Left cardiac atrium (tissue), 4 donors: ENCODE results near the gene PPP5C. TPM values are rescaled to one million over a fixed set of nuclear protein-coding genes. Genes with fewer than 3 reads are reported as not detected.
A peak's percentile ranks its signal among the peaks of the same experiment; 100 is the strongest.

Experiments
- ATAC-seq, 2 donors: fragments of 200-7000 bp; cut with Tn5 transposase; one replicate each; pipeline ENCODE4 v1.9.1; 2020; ENCODE audit warnings: mild to moderate bottlenecking in 2 of 2, moderate library complexity in 2 of 2
- DNase-seq: peaks from one replicate; pipeline ENCODE4 v3.0.0-alpha.2; 2020
- intact Hi-C, 2 donors: fragments of 100-400 bp; cut with DNase I; formaldehyde crosslinking; loops; one replicate each; pipeline versions ENCODE4 v1.14.1 to v1.15.1; 2022 to 2023
- total RNA-seq, 2 donors: library from RNA; stranded (reverse); fragmentation: NEBNext Ultra II Directional; extraction: Animal tissue kit (Norgen Biotek cat#: 25700); gene quantifications; one replicate each; pipeline ENCODE4 v1.2.1, GENCODE V29; 2021
- donor health status: DM: no; HTN: yes; CAD: no.
- donor health status: DM: no; HTN: yes; CAD: no; lungs with severe emphysema.
- donor health status: DM: yes; HTN: yes; CAD: no.
- donor health status: Dilated cardiomyopathy.

The PPP5C gene
- total RNA-seq, 2 donors from 2014 or later = 60.5 to 75.1 TPM

DNA sequence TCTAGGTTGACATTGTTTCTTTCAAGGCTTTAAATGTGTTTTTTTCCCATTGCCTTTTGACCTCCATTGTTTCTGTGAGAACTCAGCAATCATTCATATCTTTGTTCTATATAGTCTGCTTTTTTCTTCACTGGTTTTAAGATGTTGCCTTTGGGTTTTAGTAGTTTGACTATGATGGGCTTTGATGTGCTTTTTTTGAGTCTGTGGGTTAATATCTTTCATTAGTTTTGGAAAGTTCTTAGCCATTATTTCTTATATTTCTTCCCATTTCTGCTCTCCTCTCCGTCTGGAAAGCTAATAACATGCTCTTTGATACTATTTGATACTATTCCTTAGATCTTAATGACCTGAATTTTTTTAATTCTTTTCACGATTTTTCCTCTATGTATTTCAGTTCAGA lies 33.8 kb downstream of the PPP5C start:
- DNase-seq = no peak
- intact Hi-C loops = no loop called here
- ATAC-seq = no peak

DNA sequence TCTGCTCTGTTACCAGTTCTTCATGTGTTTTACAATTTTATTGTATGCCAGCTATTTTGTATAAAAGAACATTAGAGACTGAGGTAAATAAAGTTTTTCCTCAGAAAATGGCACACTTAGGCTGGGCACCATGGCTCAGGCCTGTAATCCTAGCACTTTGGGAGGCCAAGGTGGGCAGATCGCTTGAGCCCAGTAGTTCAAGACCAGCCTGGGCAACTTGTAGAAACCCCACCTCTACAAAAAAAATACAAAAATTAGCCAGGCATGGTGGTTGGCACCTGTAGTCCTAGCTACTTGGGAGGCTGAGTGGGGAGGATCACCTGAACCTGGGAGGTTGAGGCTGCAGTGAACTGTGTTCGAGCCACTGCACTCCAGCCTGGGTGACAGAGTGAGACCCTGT lies 34.5 kb downstream of the PPP5C start:
- no peak for DNase-seq
- no peak for ATAC-seq
- intact Hi-C loops = no loop called here

DNA sequence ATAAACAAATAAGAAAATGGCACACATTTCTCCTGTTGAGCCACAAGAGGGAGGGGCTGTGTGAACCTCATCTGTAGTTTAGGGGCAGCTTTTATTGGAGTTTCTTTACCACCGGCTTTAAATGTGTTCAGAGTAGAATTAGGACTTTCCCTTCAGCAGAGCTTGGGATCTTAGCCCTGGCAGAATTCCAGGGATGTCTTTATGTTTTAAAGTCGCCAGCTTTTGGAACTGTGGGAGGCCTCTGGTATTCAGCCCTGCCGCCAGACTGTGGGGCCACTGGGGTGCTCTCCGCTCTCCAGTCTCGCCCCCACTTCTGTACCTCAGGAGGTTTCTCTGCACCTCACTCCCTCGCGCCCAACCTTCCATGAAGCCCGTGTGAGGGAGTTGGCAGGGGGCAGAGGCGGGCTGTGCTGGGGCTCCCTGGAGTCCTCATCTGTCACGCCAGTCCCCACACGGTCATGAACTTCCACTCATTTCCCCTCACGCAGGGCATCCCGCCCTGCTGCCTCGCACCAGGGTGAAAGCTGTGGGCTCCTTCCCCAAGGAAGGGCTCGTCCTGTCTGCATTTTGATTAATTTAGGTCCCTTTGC lies 35.0 kb downstream of the PPP5C start:
- DNase-seq = no peak
- ATAC-seq = no peak
- intact Hi-C loops = no loop called here

DNA sequence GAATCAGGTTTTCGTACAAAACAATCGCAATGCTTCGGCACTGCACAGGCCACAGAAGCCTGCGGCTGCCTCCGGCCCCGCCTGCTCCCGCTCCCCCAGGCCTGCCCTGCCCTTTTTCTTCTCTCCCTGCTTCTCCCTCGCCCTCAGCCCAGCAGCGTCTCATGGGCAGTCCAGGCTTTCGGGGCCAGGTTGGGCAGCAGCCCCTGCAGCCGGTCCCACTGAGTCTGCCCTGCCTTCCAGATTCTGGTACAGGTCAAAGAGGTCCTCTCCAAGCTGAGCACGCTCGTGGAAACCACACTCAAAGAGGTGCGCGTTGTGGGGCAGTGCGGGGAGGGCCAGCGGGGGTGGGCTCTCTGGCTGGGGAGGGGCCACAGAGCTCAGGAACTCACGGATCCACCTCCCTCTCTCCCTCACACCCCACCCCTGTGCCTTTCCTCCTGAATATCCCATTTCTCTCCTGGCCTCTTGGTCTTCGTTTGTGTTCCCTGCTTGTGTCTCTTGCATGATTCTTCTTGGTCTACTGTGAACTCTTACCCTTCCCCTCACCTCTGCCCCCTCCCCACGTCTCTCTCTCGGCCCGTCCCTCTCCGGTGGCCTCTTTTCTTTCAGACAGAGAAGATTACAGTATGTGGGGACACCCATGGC lies 36.4 kb downstream of the PPP5C start:
- intact Hi-C loops = no loop called here
- no peak for DNase-seq
- no peak for ATAC-seq

DNA sequence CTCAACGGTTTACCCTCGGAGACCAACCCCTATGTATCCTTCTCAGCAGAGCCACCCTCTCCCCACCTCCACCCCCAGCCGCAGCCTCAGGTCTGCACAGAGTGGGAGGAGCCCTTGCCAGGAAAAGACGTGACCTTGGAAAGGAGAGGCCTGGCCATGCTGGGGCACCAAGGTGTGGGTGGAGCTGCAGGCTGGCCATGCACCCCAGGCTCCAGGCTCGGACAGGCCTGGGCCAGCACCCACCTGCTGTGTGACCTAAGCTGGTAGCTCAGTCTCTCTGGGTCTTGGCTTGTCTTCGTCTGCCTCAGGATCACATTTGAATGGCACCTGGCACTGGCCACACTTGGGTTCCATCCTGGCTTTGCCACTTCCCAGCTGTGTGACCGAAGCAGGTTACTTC lies 37.0 kb downstream of the PPP5C start:
- intact Hi-C loops = no loop called here
- no peak for DNase-seq
- peak; percentile 12 to 28 for ATAC-seq

DNA sequence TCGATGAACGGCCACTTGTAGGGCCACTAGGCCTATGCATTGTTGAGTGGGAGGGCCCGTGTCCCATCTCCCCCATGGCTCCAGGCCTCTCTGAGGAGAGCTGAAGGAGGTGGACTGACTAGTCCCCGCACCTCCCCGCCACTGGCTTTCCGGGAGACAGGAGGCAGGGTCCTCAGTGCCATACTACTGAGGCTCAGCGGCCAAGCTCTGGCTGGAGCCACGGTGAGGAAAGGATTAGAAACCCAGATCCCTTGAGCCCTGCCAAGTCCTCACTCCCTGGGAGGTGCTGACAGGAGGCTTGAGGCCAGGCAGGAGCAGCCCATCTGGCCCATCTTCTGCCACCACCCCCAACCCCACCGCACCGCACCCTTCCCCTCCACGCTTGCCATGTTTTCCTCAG lies 37.5 kb downstream of the PPP5C start:
- DNase-seq (no peak), ATAC-seq (peak; percentile 70 to 73)
- intact Hi-C loops = no loop called here

DNA sequence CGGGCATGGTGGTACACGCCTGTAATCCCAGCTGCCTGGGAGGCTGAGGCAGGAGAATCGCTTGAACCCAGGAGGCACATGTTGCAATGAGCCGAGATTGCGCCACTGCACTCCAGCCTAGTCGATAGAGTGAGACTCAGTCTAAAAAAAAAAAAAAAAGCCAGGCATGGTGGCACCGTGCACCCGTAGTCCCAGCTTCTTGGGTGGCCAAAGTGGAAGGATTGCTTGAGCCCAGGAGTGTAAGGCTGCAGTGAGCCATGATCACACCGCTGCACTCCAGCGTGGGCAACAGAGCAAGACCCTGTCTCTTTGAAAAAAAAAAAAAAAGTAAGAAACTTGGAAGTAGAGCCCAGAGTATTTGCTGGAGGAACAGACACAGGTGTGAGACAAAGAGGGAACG lies 38.7 kb downstream of the PPP5C start:
- intact Hi-C loops = no loop called here
- no peak for ATAC-seq
- DNase-seq = no peak

DNA sequence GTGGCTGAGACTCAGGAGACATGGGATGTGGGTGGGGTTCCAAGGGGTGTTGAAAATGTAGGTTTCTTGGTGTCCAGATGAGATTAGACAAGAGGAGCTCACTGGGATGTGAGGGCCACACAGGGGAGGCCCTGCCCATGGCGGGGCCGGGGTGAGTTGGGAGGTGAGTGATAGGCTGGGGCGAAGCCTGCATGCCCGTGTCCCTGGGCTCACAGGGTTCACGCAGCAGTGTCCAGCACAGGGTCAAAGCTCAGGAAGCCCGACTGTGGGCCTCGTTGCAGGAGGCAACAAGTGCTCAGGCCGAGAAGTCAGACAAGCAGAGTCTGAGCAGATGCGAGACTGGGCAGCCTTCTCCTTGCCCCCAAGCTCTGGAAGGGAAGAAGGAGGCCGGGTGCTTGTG lies 39.3 kb downstream of the PPP5C start:
- intact Hi-C loops = no loop called here

DNA sequence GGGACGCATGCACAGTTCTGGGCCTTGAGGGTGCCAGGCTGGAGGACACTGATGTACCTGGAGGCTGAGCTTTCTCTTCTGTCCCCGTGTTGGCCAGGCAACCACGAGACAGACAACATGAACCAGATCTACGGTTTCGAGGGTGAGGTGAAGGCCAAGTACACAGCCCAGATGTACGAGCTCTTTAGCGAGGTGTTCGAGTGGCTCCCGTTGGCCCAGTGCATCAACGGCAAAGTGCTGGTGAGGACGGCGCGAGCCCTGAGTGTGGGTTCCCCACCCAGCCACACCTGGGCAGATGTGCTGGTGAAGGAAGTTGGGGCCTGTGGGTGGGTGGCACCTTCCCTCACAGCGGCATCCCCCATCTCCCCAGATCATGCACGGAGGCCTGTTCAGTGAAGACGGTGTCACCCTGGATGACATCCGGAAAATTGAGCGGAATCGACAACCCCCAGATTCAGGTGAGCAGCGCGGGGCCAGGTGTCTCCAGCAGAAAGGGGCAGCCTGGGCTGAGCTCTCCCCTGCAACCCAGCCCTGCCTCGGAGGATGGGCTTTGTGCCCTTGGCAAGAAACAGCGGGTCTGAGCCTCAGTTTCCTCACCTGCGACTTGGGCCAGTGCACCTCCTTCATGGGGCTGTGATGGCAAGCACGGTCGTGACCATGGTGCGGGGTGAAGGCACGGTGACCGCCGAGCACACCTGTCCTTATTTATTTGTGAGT lies 40.3 kb downstream of the PPP5C start:
- intact Hi-C loops = no loop called here
- no peak for DNase-seq

More for the DNA sequence above, 39.3 kb downstream of the PPP5C start:
- DNase-seq (no peak), ATAC-seq (no peak)

DNA sequence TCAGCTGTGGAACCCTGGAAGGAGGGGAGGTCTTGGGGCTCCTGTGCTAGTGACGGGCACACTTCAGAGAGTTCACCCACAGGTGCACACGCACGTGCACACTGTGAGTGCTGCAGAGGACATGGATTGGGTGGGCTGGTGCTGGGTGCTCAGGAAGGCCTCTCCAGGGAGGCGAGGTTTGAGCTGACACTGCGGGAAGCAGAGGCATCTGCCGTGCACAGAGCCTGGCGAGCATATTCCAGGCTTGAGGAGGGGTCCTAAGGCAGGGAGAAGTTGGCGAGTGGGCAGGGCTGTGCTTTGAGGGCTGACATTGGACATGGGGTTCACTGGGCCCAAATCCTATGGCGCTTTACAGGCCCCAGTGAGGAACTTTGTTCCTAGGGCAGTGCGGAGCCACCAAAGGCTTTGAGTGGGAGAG lies 40.8 kb downstream of the PPP5C start:
- DNase-seq (no peak), ATAC-seq (no peak)
- intact Hi-C loops = no loop called here

More for the DNA sequence above, 40.3 kb downstream of the PPP5C start:
- no peak for ATAC-seq

DNA sequence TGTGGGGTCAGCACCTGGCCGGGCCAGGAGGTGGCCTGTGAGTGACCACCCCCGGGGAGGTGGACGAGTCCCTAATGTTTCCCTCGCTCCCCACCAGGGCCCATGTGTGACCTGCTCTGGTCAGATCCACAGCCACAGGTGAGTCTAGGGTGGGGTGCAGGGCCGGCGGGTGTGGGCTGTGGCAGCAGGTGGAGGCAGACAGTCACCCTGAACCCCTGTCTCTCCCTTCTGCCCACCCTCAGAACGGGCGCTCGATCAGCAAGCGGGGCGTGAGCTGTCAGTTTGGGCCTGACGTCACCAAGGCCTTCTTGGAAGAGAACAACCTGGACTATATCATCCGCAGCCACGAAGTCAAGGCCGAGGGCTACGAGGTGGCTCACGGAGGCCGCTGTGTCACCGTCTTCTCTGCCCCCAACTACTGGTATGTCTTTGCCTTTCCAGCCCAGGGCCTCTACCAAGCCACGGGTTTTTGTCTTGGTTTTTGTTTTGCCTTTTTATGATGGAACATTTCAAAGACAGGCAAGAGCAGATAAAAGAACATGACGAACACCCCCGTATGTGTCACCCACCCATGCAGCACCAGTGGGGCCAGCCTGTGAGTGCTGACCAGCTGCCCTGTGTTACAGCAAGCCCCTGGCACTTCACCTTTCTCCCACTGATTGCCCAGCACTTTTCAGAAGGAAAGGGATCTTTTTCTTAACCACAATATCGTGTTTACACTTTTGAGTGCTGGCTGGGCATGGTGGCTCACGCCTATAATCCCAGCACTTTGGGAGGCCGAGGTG lies 41.6 kb downstream of the PPP5C start:
- intact Hi-C loops = no loop called here
- ATAC-seq (no peak), DNase-seq (no peak)

DNA sequence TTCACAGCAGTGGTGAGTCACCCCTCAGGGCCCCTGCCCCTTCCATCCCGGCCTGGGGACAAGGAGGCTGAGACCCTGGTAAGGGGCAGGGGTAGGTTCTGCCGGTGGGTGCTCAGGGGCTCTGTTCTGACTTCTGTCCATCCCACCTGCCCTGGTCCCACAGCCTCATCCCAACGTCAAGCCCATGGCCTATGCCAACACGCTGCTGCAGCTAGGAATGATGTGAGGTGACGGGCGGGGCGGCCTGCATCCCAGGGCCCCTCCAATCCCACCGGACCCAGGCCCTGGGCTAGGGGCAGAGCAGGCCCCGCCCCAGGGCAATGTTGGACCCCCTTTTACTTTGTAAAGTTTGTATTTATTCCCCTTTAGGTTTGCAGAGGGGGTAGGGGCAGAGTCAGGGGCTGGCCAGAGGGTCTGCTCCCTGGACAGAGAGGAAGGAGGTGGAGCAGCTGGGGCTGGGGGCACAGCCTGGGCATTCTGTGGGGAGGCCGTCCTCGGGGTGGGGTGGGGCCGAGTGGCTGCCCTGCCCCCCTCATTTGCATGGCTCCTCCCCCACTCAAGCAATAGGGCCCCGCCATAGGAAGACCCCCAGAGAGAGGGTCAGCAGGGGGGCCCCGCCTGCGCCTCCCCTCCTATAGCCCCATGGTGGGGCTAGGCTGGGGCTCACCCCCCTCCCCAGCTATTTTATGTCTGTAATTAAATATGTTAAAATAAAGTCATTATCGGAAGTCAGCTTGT lies 43.4 kb downstream of the PPP5C start:
- ATAC-seq (no peak), DNase-seq (no peak)
- intact Hi-C loops = no loop called here

DNA sequence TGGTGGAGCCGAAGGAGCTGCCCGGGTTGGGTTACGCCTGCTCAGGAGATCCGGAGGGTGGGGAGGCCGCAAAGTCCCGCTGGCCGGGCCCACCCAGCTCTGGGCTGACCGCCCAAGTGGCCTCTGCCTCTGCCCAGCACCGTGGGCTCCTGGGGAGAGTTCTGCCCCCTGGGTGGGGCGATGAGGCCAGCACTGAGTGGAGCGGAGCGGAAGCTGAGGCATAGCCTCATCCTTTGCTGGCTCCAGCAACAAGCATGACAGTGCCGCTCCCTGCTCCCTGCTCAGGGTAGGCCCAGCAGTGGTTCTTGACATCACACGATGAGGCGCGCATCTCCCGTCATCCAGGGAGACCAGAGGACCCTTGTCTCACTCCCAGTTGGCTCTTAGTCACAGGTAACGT lies 44.0 kb downstream of the PPP5C start:
- intact Hi-C loops = no loop called here
- DNase-seq (no peak), ATAC-seq (no peak)

DNA sequence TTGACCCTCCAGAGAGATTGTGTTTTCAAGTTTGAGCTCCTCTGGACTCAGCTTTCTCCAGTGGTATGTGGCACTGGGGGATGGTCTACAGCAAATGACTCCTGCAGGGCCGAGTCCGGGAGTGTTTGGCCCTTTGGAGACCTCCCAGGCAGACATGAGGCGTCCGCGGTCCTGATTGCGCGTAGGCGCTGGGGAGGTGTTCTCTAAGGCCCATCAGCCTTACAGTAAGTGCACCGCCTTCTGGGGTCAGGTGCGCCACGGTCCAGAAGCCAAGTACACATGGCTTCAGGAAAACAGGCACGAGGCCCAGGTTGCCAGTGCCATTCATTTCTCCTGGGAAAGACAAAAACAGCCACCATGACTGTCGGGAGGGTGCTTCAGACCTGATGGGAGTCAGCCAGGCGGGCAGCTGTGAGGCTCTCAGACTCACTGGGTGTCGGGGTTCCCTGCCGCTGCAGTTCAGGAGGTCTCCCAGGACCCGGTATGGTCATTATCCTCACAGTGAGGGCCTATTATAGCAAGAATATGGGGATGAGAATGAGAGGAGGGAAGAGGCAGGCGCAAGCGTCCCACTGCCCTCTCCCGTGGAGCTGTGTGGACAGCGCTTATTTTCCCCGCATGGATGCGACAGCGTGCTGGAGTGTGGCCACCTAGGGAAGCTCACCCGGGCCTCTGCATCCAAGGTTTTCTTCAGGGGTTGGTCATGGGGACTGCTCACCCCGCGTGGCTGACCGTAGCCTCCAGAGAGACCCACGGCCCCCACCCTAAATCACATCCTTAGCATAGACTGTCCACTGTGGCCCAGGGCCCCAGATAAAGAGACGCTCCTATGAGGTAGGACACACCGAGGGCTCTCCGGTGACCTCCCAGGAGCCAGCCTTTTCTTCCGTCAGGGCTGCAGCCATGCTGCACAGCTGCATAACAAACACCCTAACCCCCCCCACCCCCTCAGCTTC lies 44.7 kb downstream of the PPP5C start:
- intact Hi-C loops = no loop called here
- DNase-seq (no peak), ATAC-seq (no peak)

DNA sequence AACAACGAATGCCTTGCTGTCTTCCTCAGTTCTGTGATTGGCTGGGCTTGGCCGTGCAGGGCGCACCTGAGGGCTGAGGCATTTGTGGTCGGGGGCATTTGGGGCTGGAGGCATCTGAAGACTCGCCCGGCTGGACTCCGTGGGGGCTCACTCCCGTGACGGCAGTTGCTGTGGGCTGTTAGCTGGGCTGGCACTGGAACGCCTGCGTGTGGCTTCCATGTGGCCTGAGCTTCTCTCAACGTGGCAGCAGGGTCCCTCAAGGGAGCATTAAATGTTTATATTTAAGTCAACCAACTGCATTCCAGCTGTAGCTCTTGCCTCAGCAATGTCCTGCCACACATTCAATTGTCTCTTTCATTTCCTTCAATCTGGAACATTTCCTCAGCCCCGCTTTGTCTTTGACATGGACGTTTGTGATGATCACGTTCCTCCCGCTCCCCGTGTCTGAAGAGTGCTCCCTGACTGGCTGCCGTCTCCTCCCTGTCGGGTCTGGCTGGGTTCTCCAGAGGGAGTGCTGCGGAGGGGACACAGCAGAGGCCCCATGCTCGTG lies 45.4 kb downstream of the PPP5C start:
- intact Hi-C loops = no loop called here
- DNase-seq (no peak), ATAC-seq (no peak)

DNA sequence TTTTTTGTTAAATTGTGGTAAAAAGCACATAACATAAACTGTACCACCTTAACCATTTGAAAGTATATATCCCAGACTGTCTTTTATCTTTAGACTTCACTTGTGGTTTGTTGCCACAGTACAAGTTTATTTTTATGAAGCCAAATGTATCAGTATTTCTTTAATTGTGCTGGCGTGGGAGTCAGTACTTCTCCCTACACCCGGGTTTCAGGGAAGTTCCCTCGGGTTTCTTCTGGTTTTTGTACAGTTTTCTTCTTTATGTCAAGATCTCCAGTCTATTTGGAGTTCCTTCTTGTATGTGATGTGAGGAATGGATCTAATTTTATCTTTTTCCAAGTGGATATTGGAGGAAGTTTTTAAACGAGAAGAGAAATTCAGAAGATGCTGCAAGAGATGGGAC lies 46.0 kb downstream of the PPP5C start:
- ATAC-seq = no peak
- intact Hi-C loops = no loop called here
- no peak for DNase-seq

DNA sequence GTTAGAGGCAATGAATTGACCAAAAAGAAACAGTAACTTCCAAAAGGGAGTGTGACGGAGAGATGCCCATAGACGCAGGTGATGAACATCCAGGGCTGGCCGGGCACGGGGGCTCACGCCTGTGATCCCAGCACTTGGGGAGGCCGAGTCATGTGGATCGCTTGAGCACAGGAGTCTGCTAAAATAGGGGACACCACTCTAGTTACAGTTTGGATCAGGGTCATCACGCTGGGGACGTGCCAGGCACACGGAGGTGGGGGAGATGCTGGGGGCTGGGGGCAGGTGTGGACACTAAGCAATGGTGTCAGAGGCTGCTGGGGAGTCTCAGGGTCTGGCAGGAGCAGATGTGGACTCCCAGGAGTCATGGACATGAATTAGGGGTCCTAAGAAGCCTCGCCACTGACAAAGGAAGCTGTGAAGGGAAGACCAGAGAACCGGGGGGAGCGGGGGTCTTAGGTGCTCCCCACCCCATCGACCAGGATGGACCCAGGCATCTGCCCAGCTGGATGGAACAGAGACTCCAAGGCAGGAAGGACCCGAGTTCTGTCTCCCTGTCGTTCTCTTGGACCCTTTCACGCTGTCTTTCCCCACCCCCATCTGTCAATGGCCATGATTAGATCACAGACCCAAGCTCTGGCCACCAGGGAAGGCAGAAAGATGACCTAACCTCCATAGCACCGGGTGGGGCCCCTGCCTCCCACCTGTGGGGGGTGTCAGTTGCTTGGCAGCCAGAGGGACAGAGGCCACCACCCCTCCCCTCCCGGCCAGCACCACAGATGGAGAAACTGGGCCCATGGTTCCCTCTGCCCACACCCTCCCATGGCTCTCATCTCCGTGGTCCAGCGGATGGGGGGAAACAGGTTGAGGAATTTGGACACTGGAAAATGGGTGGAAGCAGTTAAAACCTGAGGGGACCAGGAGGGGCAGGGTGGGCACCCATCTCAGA lies 46.8 kb downstream of the PPP5C start:
- DNase-seq = no peak
- intact Hi-C loops = loop anchor here in 1 of 2 donors (2.0 kb wide), 1 partner anchor 119 kb away; no protein-coding TSS in a partner anchor
- ATAC-seq = peak in 1 of 2 donors; percentile 18
